ENCODE results near the gene PKIG. TPM values are rescaled to one million over a fixed set of nuclear protein-coding genes. Genes with fewer than 3 reads are reported as not detected.
A peak's percentile ranks its signal among the peaks of the same experiment; 100 is the strongest.

Gene PKIG
- total RNA-seq, 1 donor from 2014 or later, result 42.0 TPM

DNA sequence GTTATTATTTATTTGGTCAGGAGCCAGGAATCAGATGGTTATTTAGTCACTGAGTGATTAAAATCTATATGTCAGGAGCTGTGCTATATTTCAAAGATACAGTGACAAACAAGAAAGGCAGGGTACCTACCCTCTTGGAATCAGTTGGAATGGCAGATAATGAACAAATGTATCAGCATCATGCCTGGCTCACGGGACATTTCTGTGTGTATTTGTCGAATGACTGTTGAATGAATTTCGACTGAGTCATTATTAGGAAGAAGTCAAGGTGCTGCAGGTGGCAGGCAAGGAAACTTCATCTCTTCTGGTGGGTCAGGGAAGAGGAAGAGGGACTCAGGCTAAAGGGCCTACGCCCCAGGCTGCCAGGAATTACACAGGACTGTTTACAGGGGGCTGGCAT is 13.6 kb downstream of the PKIG start:
- Mint-ChIP-seq H3K4me3 (ENCODE audit: unreplicated experiment) (no peak overlapping the region), H3K36me3 (ENCODE audit: unreplicated experiment) (no peaks in the 10 kb centered on the region), H3K27ac (ENCODE audit: unreplicated experiment) (no peak overlapping the region), H3K27me3 (ENCODE audit: unreplicated experiment) (peaks cover 2% of the 10 kb centered on the region), H3K9me3 (ENCODE audit: unreplicated experiment) (peaks cover 2% of the 10 kb centered on the region), H3K4me1 (ENCODE audit: low read depth, unreplicated experiment) (peaks cover 4% of the 10 kb centered on the region)
- TF ChIP-seq, protein P1, sequence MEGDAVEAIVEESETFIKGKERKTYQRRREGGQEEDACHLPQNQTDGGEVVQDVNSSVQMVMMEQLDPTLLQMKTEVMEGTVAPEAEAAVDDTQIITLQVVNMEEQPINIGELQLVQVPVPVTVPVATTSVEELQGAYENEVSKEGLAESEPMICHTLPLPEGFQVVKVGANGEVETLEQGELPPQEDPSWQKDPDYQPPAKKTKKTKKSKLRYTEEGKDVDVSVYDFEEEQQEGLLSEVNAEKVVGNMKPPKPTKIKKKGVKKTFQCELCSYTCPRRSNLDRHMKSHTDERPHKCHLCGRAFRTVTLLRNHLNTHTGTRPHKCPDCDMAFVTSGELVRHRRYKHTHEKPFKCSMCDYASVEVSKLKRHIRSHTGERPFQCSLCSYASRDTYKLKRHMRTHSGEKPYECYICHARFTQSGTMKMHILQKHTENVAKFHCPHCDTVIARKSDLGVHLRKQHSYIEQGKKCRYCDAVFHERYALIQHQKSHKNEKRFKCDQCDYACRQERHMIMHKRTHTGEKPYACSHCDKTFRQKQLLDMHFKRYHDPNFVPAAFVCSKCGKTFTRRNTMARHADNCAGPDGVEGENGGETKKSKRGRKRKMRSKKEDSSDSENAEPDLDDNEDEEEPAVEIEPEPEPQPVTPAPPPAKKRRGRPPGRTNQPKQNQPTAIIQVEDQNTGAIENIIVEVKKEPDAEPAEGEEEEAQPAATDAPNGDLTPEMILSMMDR (IDR thresholded peaks at IDR 0.05; ENCODE audit: partially characterized antibody, unreplicated experiment), result no peak
- DNase-seq, result no peak

DNA sequence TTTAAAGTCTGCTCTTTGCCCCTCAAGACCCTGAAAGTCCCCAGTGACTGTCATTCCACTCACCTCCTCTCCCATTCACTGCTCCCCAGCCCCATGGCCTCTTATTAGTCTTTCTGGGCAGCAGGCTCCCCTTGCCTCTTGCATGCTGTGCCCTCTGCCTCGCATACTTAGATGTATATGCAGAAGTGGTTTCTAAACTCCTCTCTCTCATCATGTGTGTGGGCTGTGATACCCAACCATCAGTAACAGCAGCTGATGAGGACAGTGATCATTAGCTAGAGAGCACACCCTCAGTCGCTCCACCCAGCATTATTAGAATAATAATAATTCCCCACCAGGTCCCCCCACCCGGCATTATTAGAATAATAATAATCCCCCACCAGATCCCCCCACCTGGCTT is 14.5 kb downstream of the PKIG start:
- H3K27ac Mint-ChIP-seq (ENCODE audit: unreplicated experiment), result no peak overlapping the region
- H3K36me3 Mint-ChIP-seq (ENCODE audit: unreplicated experiment), result no peaks in the 10 kb centered on the region
- TF ChIP-seq, protein P1 (IDR thresholded peaks at IDR 0.05; ENCODE audit: partially characterized antibody, unreplicated experiment), result no peak
- H3K4me1 Mint-ChIP-seq (ENCODE audit: low read depth, unreplicated experiment), result peaks cover 4% of the 10 kb centered on the region
- DNase-seq, result no peak
- peaks cover 2% of the 10 kb centered on the region for H3K27me3 Mint-ChIP-seq (ENCODE audit: unreplicated experiment)
- no peaks in the 10 kb centered on the region for H3K9me3 Mint-ChIP-seq (ENCODE audit: unreplicated experiment)
- no peak overlapping the region for H3K4me3 Mint-ChIP-seq (ENCODE audit: unreplicated experiment)

DNA sequence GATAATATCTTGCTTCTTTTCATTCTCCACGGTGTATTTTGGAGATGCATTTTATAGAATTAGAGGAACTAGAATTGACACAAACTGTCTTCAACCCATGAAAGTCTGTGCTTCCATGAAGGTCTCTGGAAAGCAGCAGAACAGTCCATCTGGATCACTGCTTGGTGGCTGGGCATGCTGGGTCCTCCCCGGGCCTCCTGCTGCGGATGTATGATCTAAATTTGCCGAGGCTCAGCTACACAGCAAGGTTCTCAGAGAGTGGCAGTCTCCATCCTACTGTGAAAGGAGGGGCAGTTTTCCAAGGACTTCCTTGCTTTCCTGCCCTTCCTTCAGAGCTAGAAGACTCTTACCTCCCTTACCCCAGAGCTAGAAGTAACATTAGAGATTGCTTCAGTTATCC is 15.1 kb downstream of the PKIG start:
- Mint-ChIP-seq H3K27ac (ENCODE audit: unreplicated experiment) (no peak overlapping the region), H3K36me3 (ENCODE audit: unreplicated experiment) (no peaks in the 10 kb centered on the region), H3K27me3 (ENCODE audit: unreplicated experiment) (peaks cover 2% of the 10 kb centered on the region), H3K4me1 (ENCODE audit: low read depth, unreplicated experiment) (peaks cover 4% of the 10 kb centered on the region), H3K4me3 (ENCODE audit: unreplicated experiment) (no peak overlapping the region), H3K9me3 (ENCODE audit: unreplicated experiment) (no peaks in the 10 kb centered on the region)
- no peak for DNase-seq
- TF ChIP-seq, protein P1 (IDR thresholded peaks at IDR 0.05; ENCODE audit: partially characterized antibody, unreplicated experiment), result no peak

DNA sequence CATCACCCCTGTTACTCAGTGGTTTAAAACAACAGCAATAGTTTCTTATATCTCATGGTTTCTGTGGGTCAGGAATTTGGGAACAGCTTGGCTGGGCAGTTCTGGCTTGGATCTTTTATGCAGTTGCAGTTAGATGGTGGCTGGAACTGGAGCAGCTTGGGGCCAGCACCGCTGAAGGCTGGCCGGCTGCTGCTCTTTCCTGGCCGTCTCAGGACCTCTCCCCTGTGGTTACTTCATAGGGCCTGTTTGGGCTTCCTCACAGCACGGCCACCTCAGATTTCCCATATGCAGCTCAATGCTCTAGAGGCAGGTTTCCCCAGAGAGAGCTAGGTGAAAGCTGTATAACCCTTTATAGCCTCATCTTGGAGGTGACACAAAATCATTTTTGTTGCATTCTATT is 15.6 kb downstream of the PKIG start:
- no peak overlapping the region for H3K27ac Mint-ChIP-seq (ENCODE audit: unreplicated experiment)
- H3K36me3 Mint-ChIP-seq (ENCODE audit: unreplicated experiment), result no peaks in the 10 kb centered on the region
- TF ChIP-seq, protein P1 (IDR thresholded peaks at IDR 0.05; ENCODE audit: partially characterized antibody, unreplicated experiment), result no peak
- H3K27me3 Mint-ChIP-seq (ENCODE audit: unreplicated experiment), result peaks cover 2% of the 10 kb centered on the region
- peaks cover 4% of the 10 kb centered on the region for H3K4me1 Mint-ChIP-seq (ENCODE audit: low read depth, unreplicated experiment)
- H3K4me3 Mint-ChIP-seq (ENCODE audit: unreplicated experiment), result no peak overlapping the region
- no peak for DNase-seq
- no peaks in the 10 kb centered on the region for H3K9me3 Mint-ChIP-seq (ENCODE audit: unreplicated experiment)

DNA sequence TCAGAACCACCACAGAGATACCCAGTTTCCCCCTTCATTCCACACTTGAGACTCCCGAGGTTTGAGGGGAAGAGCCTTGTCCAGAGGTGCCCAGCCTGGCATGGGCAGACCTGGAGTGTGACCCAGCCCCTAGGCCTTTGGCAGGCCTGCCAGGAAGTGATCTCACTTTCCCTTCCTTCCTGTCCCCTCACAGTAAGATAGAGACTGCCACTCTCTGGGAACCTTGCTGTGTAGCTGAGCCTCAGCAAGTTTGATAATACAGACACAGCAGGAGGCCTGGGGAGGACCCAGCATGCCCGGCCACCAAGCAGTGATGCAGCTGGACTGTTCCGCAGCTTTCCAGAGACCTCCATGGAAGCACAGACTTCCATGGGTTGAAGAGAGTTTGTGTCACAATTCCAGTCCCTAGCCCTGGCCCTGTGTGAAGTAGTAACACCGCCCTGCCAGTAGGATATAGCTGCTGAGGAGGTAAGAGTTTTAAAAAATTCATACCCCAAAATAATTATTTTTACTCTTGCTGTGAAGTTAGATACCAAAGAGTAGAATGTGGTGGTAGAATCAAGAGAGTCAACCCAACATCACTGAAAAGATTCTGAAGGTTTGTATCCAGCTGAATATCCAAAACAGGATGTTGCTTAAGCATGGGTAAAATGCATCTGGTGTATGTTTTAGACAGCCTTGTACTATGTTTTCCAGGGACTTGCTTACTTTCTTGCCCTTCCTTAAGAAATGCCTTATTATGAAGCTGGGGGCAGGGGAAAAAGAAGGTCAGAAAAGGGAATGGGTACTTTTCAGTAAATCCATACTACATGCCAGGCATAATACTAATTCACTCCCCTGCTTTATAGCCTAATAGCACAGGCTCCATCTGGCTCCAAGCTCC is 16.3 kb downstream of the PKIG start:
- peaks cover 4% of the 10 kb centered on the region for H3K4me1 Mint-ChIP-seq (ENCODE audit: low read depth, unreplicated experiment)
- DNase-seq, result no peak
- TF ChIP-seq, protein P1 (IDR thresholded peaks at IDR 0.05; ENCODE audit: partially characterized antibody, unreplicated experiment), result peak; percentile 35
- H3K27me3 Mint-ChIP-seq (ENCODE audit: unreplicated experiment), result peaks cover 2% of the 10 kb centered on the region
- no peak overlapping the region for H3K27ac Mint-ChIP-seq (ENCODE audit: unreplicated experiment)
- H3K9me3 Mint-ChIP-seq (ENCODE audit: unreplicated experiment), result no peaks in the 10 kb centered on the region
- no peaks in the 10 kb centered on the region for H3K36me3 Mint-ChIP-seq (ENCODE audit: unreplicated experiment)
- no peak overlapping the region for H3K4me3 Mint-ChIP-seq (ENCODE audit: unreplicated experiment)

All from glutamatergic neuron (in vitro differentiated cells).